Measurements from ENCODE around the gene TCN2. TPM values are rescaled to one million over a fixed set of nuclear protein-coding genes. Genes with fewer than 3 reads are reported as not detected.

The TCN2 gene
- total and polyA plus RNA-seq, 7 donors, result 8.4 to 45.7 (median 24.9) TPM

- Histone ChIP-seq H3K36me3 (no peaks in the 10 kb centered on the region), H3K9me3 (no peaks in the 10 kb centered on the region), H3K27me3 (no peaks in the 10 kb centered on the region), H3K27ac (no peak overlapping the region), H3K4me1 (peaks cover 0 to 8% (median 6%) of the 10 kb centered on the region in 4 donors), H3K4me3 (no peak overlapping the region)
- TF ChIP-seq POLR2AphosphoS5 (IDR thresholded peaks at IDR 0.05) (no peak), EP300 (IDR thresholded peaks at IDR 0.05) (no peak), POLR2A (IDR thresholded peaks at IDR 0.05) (no peak), CTCF (IDR thresholded peaks at IDR 0.05) (no peak)
- WGBS, 2 donors, result 38 to 54% methylated on average over 3 of the region's 3 CpGs
- intact Hi-C loops (cut with DNase I), result loop anchor here (10.0 kb wide), 1 partner anchor 176 kb away; the partner anchor contains the start of gene MTFP1
- no peak for DNase-seq
These were observed 6.1 kb upstream of the TCN2 start for GRCh38 chr22:30600921-30601320.

DNA sequence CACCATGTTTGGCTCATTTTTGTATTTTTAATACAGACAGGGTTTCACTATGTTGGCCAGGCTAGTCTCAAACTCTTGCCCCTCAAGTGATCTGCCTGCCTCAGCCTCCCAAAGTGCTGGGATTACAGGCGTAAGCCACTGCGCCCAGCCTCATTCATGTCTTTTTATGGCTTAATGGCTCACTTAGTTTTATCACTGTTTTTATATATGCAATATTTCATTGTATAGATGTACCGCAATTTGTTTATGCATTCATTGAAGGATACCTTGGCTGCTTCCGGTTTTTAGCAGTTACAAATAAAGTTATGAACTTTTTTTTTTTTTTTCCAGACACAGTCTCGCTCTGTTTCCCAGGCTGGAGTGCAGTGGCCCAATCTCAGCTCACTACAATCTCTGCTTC, 5.5 kb upstream of the TCN2 start:
- H3K27me3 ChIP-seq, result no peaks in the 10 kb centered on the region
- DNase-seq, result no peak
- H3K36me3 ChIP-seq, result no peaks in the 10 kb centered on the region
- H3K4me3 ChIP-seq, result no peak overlapping the region
- intact Hi-C loops (cut with DNase I), result loop anchor here (10.0 kb wide), 1 partner anchor 177 kb away; the partner anchor contains the start of gene MTFP1
- H3K4me1 ChIP-seq, result peaks cover 0 to 13% (median 10%) of the 10 kb centered on the region in 4 donors
- 17 to 65% methylated on average over 5 of the region's 5 CpGs for WGBS, 2 donors
- TF ChIP-seq POLR2AphosphoS5 (IDR thresholded peaks at IDR 0.05), result no peak
- TF ChIP-seq POLR2A (IDR thresholded peaks at IDR 0.05), result no peak
- no peak overlapping the region for H3K27ac ChIP-seq
- no peaks in the 10 kb centered on the region for H3K9me3 ChIP-seq

- Histone ChIP-seq H3K4me3 (no peak overlapping the region), H3K4me1 (peaks cover 0 to 17% (median 12%) of the 10 kb centered on the region in 4 donors), H3K27me3 (no peaks in the 10 kb centered on the region), H3K36me3 (no peaks in the 10 kb centered on the region), H3K27ac (no peak overlapping the region), H3K9me3 (no peaks in the 10 kb centered on the region)
- 26 to 62% methylated on average over 3 of the region's 3 CpGs for WGBS, 2 donors
- TF ChIP-seq POLR2A (IDR thresholded peaks at IDR 0.05) (no peak), EP300 (IDR thresholded peaks at IDR 0.05) (no peak), CTCF (IDR thresholded peaks at IDR 0.05) (no peak), POLR2AphosphoS5 (IDR thresholded peaks at IDR 0.05) (no peak)
- DNase-seq, result no peak
- intact Hi-C loops (cut with DNase I), result loop anchor here (10.0 kb wide), 1 partner anchor 177 kb away; the partner anchor contains the start of gene MTFP1
These were observed 4.9 kb upstream of the TCN2 start for GRCh38 chr22:30602049-30602448.

DNA sequence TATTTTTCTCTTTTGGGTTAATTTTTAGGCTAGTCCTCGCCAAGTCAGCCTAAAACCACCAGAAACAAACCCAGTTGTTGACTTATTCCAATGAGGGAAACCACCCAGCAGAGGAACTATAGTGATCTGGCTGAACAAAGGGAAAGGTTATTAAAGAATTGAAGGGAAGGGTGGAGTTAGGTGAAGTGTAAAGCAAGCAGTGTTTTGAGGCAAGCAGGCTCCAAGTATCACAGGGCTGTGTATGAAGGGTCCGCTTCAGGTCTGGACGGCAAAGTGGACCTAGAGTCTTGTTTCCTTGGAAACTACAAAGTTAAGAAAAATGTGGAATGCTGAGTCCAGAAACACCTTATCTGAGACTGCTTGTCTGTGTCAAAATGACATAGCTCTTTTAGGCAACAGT, 3.2 kb upstream of the TCN2 start:
- H3K4me1 ChIP-seq, result peaks cover 0 to 35% (median 29%) of the 10 kb centered on the region in 4 donors
- intact Hi-C loops (cut with DNase I), result loop anchor here (10.0 kb wide), 1 partner anchor 179 kb away; the partner anchor contains the start of gene MTFP1
- H3K9me3 ChIP-seq, result no peaks in the 10 kb centered on the region
- H3K27me3 ChIP-seq, result no peaks in the 10 kb centered on the region
- no peak overlapping the region for H3K4me3 ChIP-seq
- no peak for DNase-seq
- 18 to 61% methylated on average over 3 of the region's 3 CpGs for WGBS, 2 donors
- TF ChIP-seq EP300 (IDR thresholded peaks at IDR 0.05) (no peak), CTCF (IDR thresholded peaks at IDR 0.05) (no peak), POLR2A (IDR thresholded peaks at IDR 0.05) (no peak), POLR2AphosphoS5 (IDR thresholded peaks at IDR 0.05) (no peak)
- H3K36me3 ChIP-seq, result no peaks in the 10 kb centered on the region
- H3K27ac ChIP-seq, result no peak overlapping the region

- no peaks in the 10 kb centered on the region for H3K36me3 ChIP-seq
- TF ChIP-seq POLR2A (IDR thresholded peaks at IDR 0.05) (no peak), CTCF (IDR thresholded peaks at IDR 0.05) (no peak), POLR2AphosphoS5 (IDR thresholded peaks at IDR 0.05) (no peak), EP300 (IDR thresholded peaks at IDR 0.05) (no peak)
- no peak overlapping the region for H3K27ac ChIP-seq
- 87 to 94% methylated on average over 2 of the region's 2 CpGs for WGBS, 2 donors
- no peaks in the 10 kb centered on the region for H3K9me3 ChIP-seq
- peaks cover 0 to 44% (median 38%) of the 10 kb centered on the region in 4 donors for H3K4me1 ChIP-seq
- DNase-seq, result no peak
- H3K27me3 ChIP-seq, result no peaks in the 10 kb centered on the region
- H3K4me3 ChIP-seq, result no peak overlapping the region
- intact Hi-C loops (cut with DNase I), result loop anchor here (10.0 kb wide), 1 partner anchor 180 kb away; the partner anchor contains the start of gene MTFP1
These were observed 2.3 kb upstream of the TCN2 start for GRCh38 chr22:30604723-30605122.

All from sigmoid colon (tissue), 7 donors.